ENCODE data around the gene PIGQ. TPM values are rescaled to one million over a fixed set of nuclear protein-coding genes. Genes with fewer than 3 reads are reported as not detected.

Gene PIGQ
- polyA plus RNA-seq, 2 donors = 22.8 to 40.1 TPM

GRCh38 chr16:534135-534534 is 35.6 kb upstream of the PIGQ start:
- H3K4me1 ChIP-seq (ENCODE audit: control insufficient read depth in 2 of 2, insufficient read depth in 2 of 2, low read length in 1 of 2) = peaks cover 16 to 42% of the 10 kb centered on the region in 2 donors
- no peaks in the 10 kb centered on the region for H3K9me3 ChIP-seq (ENCODE audit: control insufficient read depth in 2 of 2, insufficient read depth in 1 of 2, low read depth in 1 of 2, low read length in 1 of 2)
- no peaks in the 10 kb centered on the region for H3K27me3 ChIP-seq (ENCODE audit: control insufficient read depth in 1 of 2, insufficient read depth in 2 of 2, low read length in 2 of 2)
- peaks cover 0 to 27% of the 10 kb centered on the region in 2 donors for H3K36me3 ChIP-seq (ENCODE audit: control insufficient read depth in 2 of 2, insufficient read depth in 2 of 2, low read length in 1 of 2)
- 64 to 78% methylated on average over 21 of the region's 21 CpGs for WGBS, 2 donors
- H3K27ac ChIP-seq (ENCODE audit: low read depth in 2 of 2, low read length in 1 of 2) = peak overlapping the region in 1 of 2 donors; percentile 26
- no peak overlapping the region for H3K4me3 ChIP-seq (ENCODE audit: low read depth in 1 of 2, low read length in 2 of 2)

- peak overlapping the region; percentile 32 to 62 for H3K27ac ChIP-seq (ENCODE audit: low read depth in 2 of 2, low read length in 1 of 2)
These were observed 34.8 kb upstream of the PIGQ start for GRCh38 chr16:534856-535445.

GRCh38 chr16:535446-536405 is 34.0 kb upstream of the PIGQ start:
- peaks cover under 1 to 26% of the 10 kb centered on the region in 2 donors for H3K4me1 ChIP-seq (ENCODE audit: control insufficient read depth in 2 of 2, insufficient read depth in 2 of 2, low read length in 1 of 2)
- H3K4me3 ChIP-seq (ENCODE audit: low read depth in 1 of 2, low read length in 2 of 2) = no peak overlapping the region
- H3K27ac ChIP-seq (ENCODE audit: low read depth in 2 of 2, low read length in 1 of 2) = peak overlapping the region in 1 of 2 donors; percentile 62
- peaks cover 0 to 36% of the 10 kb centered on the region in 2 donors for H3K36me3 ChIP-seq (ENCODE audit: control insufficient read depth in 2 of 2, insufficient read depth in 2 of 2, low read length in 1 of 2)
- no peaks in the 10 kb centered on the region for H3K27me3 ChIP-seq (ENCODE audit: control insufficient read depth in 1 of 2, insufficient read depth in 2 of 2, low read length in 2 of 2)
- H3K9me3 ChIP-seq (ENCODE audit: control insufficient read depth in 2 of 2, insufficient read depth in 1 of 2, low read depth in 1 of 2, low read length in 1 of 2) = no peaks in the 10 kb centered on the region
- WGBS, 2 donors = 73 to 76% methylated on average over 36 to 39 of the region's 39 CpGs

More at GRCh38 chr16:534856-535445, 34.8 kb upstream of the PIGQ start:
- peaks cover 0 to 31% of the 10 kb centered on the region in 2 donors for H3K36me3 ChIP-seq (ENCODE audit: control insufficient read depth in 2 of 2, insufficient read depth in 2 of 2, low read length in 1 of 2)
- H3K4me1 ChIP-seq (ENCODE audit: control insufficient read depth in 2 of 2, insufficient read depth in 2 of 2, low read length in 1 of 2) = peaks cover 8 to 34% of the 10 kb centered on the region in 2 donors
- no peaks in the 10 kb centered on the region for H3K9me3 ChIP-seq (ENCODE audit: control insufficient read depth in 2 of 2, insufficient read depth in 1 of 2, low read depth in 1 of 2, low read length in 1 of 2)
- H3K27me3 ChIP-seq (ENCODE audit: control insufficient read depth in 1 of 2, insufficient read depth in 2 of 2, low read length in 2 of 2) = no peaks in the 10 kb centered on the region
- 82 to 90% methylated on average over 27 of the region's 27 CpGs for WGBS, 2 donors
- no peak overlapping the region for H3K4me3 ChIP-seq (ENCODE audit: low read depth in 1 of 2, low read length in 2 of 2)

GRCh38 chr16:536746-537145 is 33.0 kb upstream of the PIGQ start:
- H3K27ac ChIP-seq (ENCODE audit: low read depth in 2 of 2, low read length in 1 of 2) = no peak overlapping the region
- H3K27me3 ChIP-seq (ENCODE audit: control insufficient read depth in 1 of 2, insufficient read depth in 2 of 2, low read length in 2 of 2) = no peaks in the 10 kb centered on the region
- H3K9me3 ChIP-seq (ENCODE audit: control insufficient read depth in 2 of 2, insufficient read depth in 1 of 2, low read depth in 1 of 2, low read length in 1 of 2) = no peaks in the 10 kb centered on the region
- H3K36me3 ChIP-seq (ENCODE audit: control insufficient read depth in 2 of 2, insufficient read depth in 2 of 2, low read length in 1 of 2) = peaks cover 0 to 45% of the 10 kb centered on the region in 2 donors
- 88 to 90% methylated on average over 17 of the region's 17 CpGs for WGBS, 2 donors
- peaks cover 0 to 24% of the 10 kb centered on the region in 2 donors for H3K4me1 ChIP-seq (ENCODE audit: control insufficient read depth in 2 of 2, insufficient read depth in 2 of 2, low read length in 1 of 2)
- H3K4me3 ChIP-seq (ENCODE audit: low read depth in 1 of 2, low read length in 2 of 2) = no peak overlapping the region

GRCh38 chr16:537415-538335 is 32.1 kb upstream of the PIGQ start:
- Histone ChIP-seq H3K36me3 (ENCODE audit: control insufficient read depth in 2 of 2, insufficient read depth in 2 of 2, low read length in 1 of 2) (peaks cover 0 to 45% of the 10 kb centered on the region in 2 donors), H3K4me3 (ENCODE audit: low read depth in 1 of 2, low read length in 2 of 2) (no peak overlapping the region), H3K27me3 (ENCODE audit: control insufficient read depth in 1 of 2, insufficient read depth in 2 of 2, low read length in 2 of 2) (no peaks in the 10 kb centered on the region), H3K9me3 (ENCODE audit: control insufficient read depth in 2 of 2, insufficient read depth in 1 of 2, low read depth in 1 of 2, low read length in 1 of 2) (no peaks in the 10 kb centered on the region), H3K4me1 (ENCODE audit: control insufficient read depth in 2 of 2, insufficient read depth in 2 of 2, low read length in 1 of 2) (peaks cover 0 to 24% of the 10 kb centered on the region in 2 donors), H3K27ac (ENCODE audit: low read depth in 2 of 2, low read length in 1 of 2) (no peak overlapping the region)
- WGBS, 2 donors = 94 to 95% methylated on average over 60 of the region's 60 CpGs

GRCh38 chr16:539901-540530 is 29.8 kb upstream of the PIGQ start:
- H3K4me1 ChIP-seq (ENCODE audit: control insufficient read depth in 2 of 2, insufficient read depth in 2 of 2, low read length in 1 of 2) = peaks cover 0 to 15% of the 10 kb centered on the region in 2 donors
- 89% methylated on average over 34 of the region's 34 CpGs for WGBS, 2 donors

GRCh38 chr16:540645-541340 is 29.0 kb upstream of the PIGQ start:
- Histone ChIP-seq H3K36me3 (ENCODE audit: control insufficient read depth in 2 of 2, insufficient read depth in 2 of 2, low read length in 1 of 2) (peaks cover 0 to 45% of the 10 kb centered on the region in 2 donors), H3K4me1 (ENCODE audit: control insufficient read depth in 2 of 2, insufficient read depth in 2 of 2, low read length in 1 of 2) (peaks cover 0 to 7% of the 10 kb centered on the region in 2 donors), H3K27ac (ENCODE audit: low read depth in 2 of 2, low read length in 1 of 2) (no peak overlapping the region), H3K27me3 (ENCODE audit: control insufficient read depth in 1 of 2, insufficient read depth in 2 of 2, low read length in 2 of 2) (no peaks in the 10 kb centered on the region), H3K9me3 (ENCODE audit: control insufficient read depth in 2 of 2, insufficient read depth in 1 of 2, low read depth in 1 of 2, low read length in 1 of 2) (no peaks in the 10 kb centered on the region), H3K4me3 (ENCODE audit: low read depth in 1 of 2, low read length in 2 of 2) (no peak overlapping the region)
- 79 to 89% methylated on average over 29 of the region's 29 CpGs for WGBS, 2 donors

More at GRCh38 chr16:539901-540530, 29.8 kb upstream of the PIGQ start:
- H3K9me3 ChIP-seq (ENCODE audit: control insufficient read depth in 2 of 2, insufficient read depth in 1 of 2, low read depth in 1 of 2, low read length in 1 of 2) = no peaks in the 10 kb centered on the region
- H3K4me3 ChIP-seq (ENCODE audit: low read depth in 1 of 2, low read length in 2 of 2) = no peak overlapping the region
- H3K36me3 ChIP-seq (ENCODE audit: control insufficient read depth in 2 of 2, insufficient read depth in 2 of 2, low read length in 1 of 2) = peaks cover 0 to 43% of the 10 kb centered on the region in 2 donors
- no peaks in the 10 kb centered on the region for H3K27me3 ChIP-seq (ENCODE audit: control insufficient read depth in 1 of 2, insufficient read depth in 2 of 2, low read length in 2 of 2)
- no peak overlapping the region for H3K27ac ChIP-seq (ENCODE audit: low read depth in 2 of 2, low read length in 1 of 2)

GRCh38 chr16:543301-544164 is 26.2 kb upstream of the PIGQ start:
- H3K4me3 ChIP-seq (ENCODE audit: low read depth in 1 of 2, low read length in 2 of 2) = no peak overlapping the region

More at GRCh38 chr16:543301-544164, 26.2 kb upstream of the PIGQ start:
- H3K27me3 ChIP-seq (ENCODE audit: control insufficient read depth in 1 of 2, insufficient read depth in 2 of 2, low read length in 2 of 2) = no peaks in the 10 kb centered on the region
- peaks cover 0 to 46% of the 10 kb centered on the region in 2 donors for H3K36me3 ChIP-seq (ENCODE audit: control insufficient read depth in 2 of 2, insufficient read depth in 2 of 2, low read length in 1 of 2)
- no peak overlapping the region for H3K27ac ChIP-seq (ENCODE audit: low read depth in 2 of 2, low read length in 1 of 2)
- H3K9me3 ChIP-seq (ENCODE audit: control insufficient read depth in 2 of 2, insufficient read depth in 1 of 2, low read depth in 1 of 2, low read length in 1 of 2) = no peaks in the 10 kb centered on the region
- WGBS, 2 donors = 88 to 90% methylated on average over 47 to 51 of the region's 51 CpGs
- peaks cover 0 to 9% of the 10 kb centered on the region in 2 donors for H3K4me1 ChIP-seq (ENCODE audit: control insufficient read depth in 2 of 2, insufficient read depth in 2 of 2, low read length in 1 of 2)
